Psoas muscle (tissue), 8 donors: ENCODE data around the gene SLC7A9. TPM values are rescaled to one million over a fixed set of nuclear protein-coding genes. Genes with fewer than 3 reads are reported as not detected.

Source experiments
- ATAC-seq, 4 donors: fragments of 200-7000 bp; cut with Tn5 transposase; one replicate each; pipeline ENCODE4 v1.9.1; 2020; ENCODE audit warnings: moderate library complexity in 3 of 4, mild to moderate bottlenecking in 2 of 4
- DNase-seq, 2 donors: peaks; one replicate each; pipeline ENCODE4 v3.0.0-alpha.2; 2020
- H3K27ac ChIP-seq: fragments of 200-600 bp; one replicate; pipeline ENCODE4 v1.8.0; 2022
- H3K27me3 ChIP-seq, 3 donors: fragments of 200-600 bp in 1 of 3; one replicate each; pipeline versions ENCODE4 v1.6.1 to v1.8.0; 2013 to 2022; ENCODE audit warnings: low read length in 2 of 3, mild to moderate bottlenecking in 2 of 3, moderate library complexity in 1 of 3; ENCODE audit not compliant: insufficient read depth in 3 of 3
- H3K36me3 ChIP-seq, 2 donors: fragments of 200-600 bp in 1 of 2; one replicate each; pipeline versions ENCODE4 v1.6.1 to v1.8.0; 2013 to 2022; ENCODE audit warnings: low read depth in 1 of 2, mild to moderate bottlenecking in 1 of 2, moderate library complexity in 1 of 2; ENCODE audit not compliant: insufficient read depth in 1 of 2
- H3K4me1 ChIP-seq: fragments of 200-600 bp; one replicate; pipeline ENCODE4 v1.8.0; 2022
- H3K4me3 ChIP-seq: fragments of 200-600 bp; one replicate; pipeline ENCODE4 v1.8.0; 2022; ENCODE audit warnings: mild to moderate bottlenecking
- H3K9me3 ChIP-seq: fragments of 200-600 bp; one replicate; pipeline ENCODE4 v1.8.0; 2022
- CTCF ChIP-seq: fragments of 200-600 bp; IDR thresholded peaks from one replicate; pipeline ENCODE4 v1.8.0; 2022; ENCODE audit warnings: antibody characterized with exemption
- WGBS, 3 donors: extraction: QIAGEN DNeasy Blood & Tissue Kit; methylation state at CpG; one replicate each; pipeline versions ENCODE4 v1.1.6 to v1.1.7; 2013; 5-methylcytosine and 5-hydroxymethylcytosine counted together
- intact Hi-C, 2 donors: fragments of 100-400 bp; cut with DNase I; formaldehyde crosslinking; loops; one replicate each; pipeline versions ENCODE4 v1.11.0 to v1.14.2; 2022
- polyA plus RNA-seq, 3 donors: library from polyadenylated mRNA; stranded (reverse); fragments of 200-250 nt; gene quantifications; one replicate each; pipeline ENCODE4 v1.2.3, GENCODE V29; 2013
- total RNA-seq, 4 donors: library from RNA; stranded (reverse); fragmentation: NEBNext Ultra II Directional in 2 of 4; extraction: Animal tissue kit (Norgen Biotek cat#: 25700) in 2 of 4; gene quantifications; one replicate each; pipeline versions ENCODE4 v1.2.1 to v1.2.4, GENCODE V29; 2021 to 2023
- donor health status: healthy with polysubstance abuse.
- donor health status: DM: no; HTN: no; CAD: no; lungs with moderate emphysema.
- donor health status: Bipolar disorder and iron deficiency.
- donor health status: healthy.
- donor health status: DM: yes; HTN: yes; CAD: no.
- donor health status: DM: no; HTN: no; CAD: no.
- donor health status: DM: no; HTN: no; CAD: no.
- donor health status: DM: yes; HTN: yes; CAD: no.

The SLC7A9 gene
- total and polyA plus RNA-seq, 7 donors: 0.10 to 0.36 (median 0.17) TPM; not detected in 3

GRCh38 chr19:32874605-32875004, 5.0 kb upstream of the SLC7A9 start:
- no peak for TF ChIP-seq CTCF
- H3K4me3 ChIP-seq: no peak overlapping the region
- H3K4me1 ChIP-seq: no peaks in the 10 kb centered on the region
- DNase-seq (peak in 1 of 2 donors; percentile 19), ATAC-seq (no peak)
- intact Hi-C loops: no loop called here
- no peaks in the 10 kb centered on the region for H3K27me3 ChIP-seq
- no peak overlapping the region for H3K27ac ChIP-seq
- peaks cover 0 to 12% of the 10 kb centered on the region in 2 donors for H3K36me3 ChIP-seq
- H3K9me3 ChIP-seq: no peaks in the 10 kb centered on the region
- WGBS, 3 donors: 82 to 88% (median 85%) methylated on average over 9 of the region's 9 CpGs

- 86 to 89% (median 87%) methylated on average over 18 of the region's 18 CpGs for WGBS, 3 donors
- Histone ChIP-seq H3K4me1 (no peaks in the 10 kb centered on the region), H3K4me3 (no peak overlapping the region), H3K9me3 (no peaks in the 10 kb centered on the region), H3K27ac (no peak overlapping the region), H3K27me3 (no peaks in the 10 kb centered on the region), H3K36me3 (peaks cover 0 to 3% of the 10 kb centered on the region in 2 donors)
- ATAC-seq: no peak
- TF ChIP-seq CTCF: no peak
- intact Hi-C loops: no loop called here
- no peak for DNase-seq
These were observed 3.8 kb upstream of the SLC7A9 start for GRCh38 chr19:32873247-32873959.

- no peak for DNase-seq
- TF ChIP-seq CTCF: no peak
- Histone ChIP-seq H3K9me3 (no peaks in the 10 kb centered on the region), H3K27ac (no peak overlapping the region), H3K36me3 (no peaks in the 10 kb centered on the region), H3K4me1 (no peaks in the 10 kb centered on the region), H3K27me3 (no peaks in the 10 kb centered on the region), H3K4me3 (no peak overlapping the region)
- intact Hi-C loops: no loop called here
- ATAC-seq: no peak
- 85 to 90% (median 90%) methylated on average over 3 of the region's 3 CpGs for WGBS, 3 donors
These were observed 2.8 kb upstream of the SLC7A9 start for GRCh38 chr19:32872391-32872790.

GRCh38 chr19:32870981-32871451, 1.4 kb upstream of the SLC7A9 start:
- Histone ChIP-seq H3K9me3 (no peaks in the 10 kb centered on the region), H3K27me3 (no peaks in the 10 kb centered on the region), H3K36me3 (no peaks in the 10 kb centered on the region), H3K27ac (no peak overlapping the region), H3K4me3 (no peak overlapping the region), H3K4me1 (no peaks in the 10 kb centered on the region)
- TF ChIP-seq CTCF: no peak
- WGBS, 3 donors: 58 to 64% (median 63%) methylated on average over 12 of the region's 12 CpGs
- DNase-seq: peak in 1 of 2 donors; percentile 36
- intact Hi-C loops: no loop called here
- no peak for ATAC-seq
